A549 (cell line): ENCODE measurements around the gene YAF2. TPM values are rescaled to one million over a fixed set of nuclear protein-coding genes. Genes with fewer than 3 reads are reported as not detected.

Source experiments
- ATAC-seq, 2 experiments: fragments of 200-7000 bp in 1 of 2; fragments of >200 bp in 1 of 2; cut with Nextera tagmentation in 1 of 2; cut with Tn5 transposase in 1 of 2; 3 replicates each; pipeline versions ENCODE4 v1.8.0 to v1.9.1; 2018 to 2020; ENCODE audit warnings: mild to moderate bottlenecking in 1 of 2, moderate library complexity in 1 of 2
- CTCF ChIA-PET: fragments of 300-600 bp; sonication (Branson Sonifier 250); formaldehyde crosslinking; extraction: SDS; loops from one replicate; lab custom pipeline; 2021; ENCODE audit warnings: antibody characterized with exemption, inconsistent platforms; lab: Yijun Ruan, JAX
- POLR2A ChIA-PET: fragments of 350-600 bp; formaldehyde crosslinking; extraction: SDS; loops from one replicate; lab custom pipeline; 2021; ENCODE audit warnings: antibody characterized with exemption, inconsistent platforms; lab: Yijun Ruan, JAX
- DNase-seq, 2 experiments: peaks; one replicate each; pipeline versions ENCODE4 v3.0.0 to v3.0.0-alpha.2; 2011 to 2016; ENCODE audit warnings: low read depth in 1 of 2, low spot score in 1 of 2
- FAIRE-seq: peaks from 2 replicates; lab custom pipeline; 2011; peaks lifted over from hg19 to GRCh38; lab: Jason Lieb, UNC
- H3K27ac ChIP-seq, 2 experiments: fragments of >200 bp; sonication (Bioruptor Twin); formaldehyde crosslinking; 3 replicates each; pipeline ENCODE4 v1.5.1; 2016 to 2017
- H3K4me1 ChIP-seq: fragments of >200 bp; sonication (Bioruptor Twin); formaldehyde crosslinking; 3 replicates; pipeline ENCODE4 v1.6.1; 2016
- H3K4me2 ChIP-seq: fragments of >200 bp; sonication (Bioruptor Twin); formaldehyde crosslinking; 3 replicates; pipeline ENCODE4 v1.6.1; 2016
- H3K4me3 ChIP-seq: fragments of >200 bp; sonication (Bioruptor Twin); formaldehyde crosslinking; 3 replicates; pipeline ENCODE4 v1.5.1; 2016
- H3K9me3 ChIP-seq: fragments of >200 bp; sonication (Bioruptor Twin); formaldehyde crosslinking; 3 replicates; pipeline ENCODE4 v1.6.1; 2016
- BHLHE40 ChIP-seq: IDR thresholded peaks from 2 replicates; pipeline ENCODE4 v1.6.1; 2012; ENCODE audit warnings: low read depth, low read length, inconsistent platforms
- CBX8 ChIP-seq: fragments of 200-600 bp; sonication (generic); IDR thresholded peaks from 2 replicates; pipeline ENCODE4 v1.6.1; 2016
- CHD4 ChIP-seq: fragments of 200-600 bp; sonication (generic); IDR thresholded peaks from 2 replicates; pipeline ENCODE4 v1.6.1; 2016; ENCODE audit warnings: antibody characterized with exemption, mild to moderate bottlenecking, borderline replicate concordance
- GATA3 ChIP-seq: IDR thresholded peaks from 2 replicates; pipeline ENCODE4 v1.6.1; 2012; ENCODE audit warnings: borderline replicate concordance
- HEYL ChIP-seq: fragments of 250-450 bp; sonication (Bioruptor Pico); IDR thresholded peaks from 2 replicates; pipeline ENCODE4 v1.8.0; 2021; ENCODE audit warnings: mild to moderate bottlenecking, moderate library complexity
- HOXA7 ChIP-seq: fragments of 250-450 bp; sonication (Bioruptor Pico); IDR thresholded peaks from 2 replicates; pipeline ENCODE4 v1.5.0; 2020; ENCODE audit warnings: mild to moderate bottlenecking, moderate library complexity
- JUN ChIP-seq, 2 experiments: fragments of >200 bp; sonication (Bioruptor Twin); formaldehyde crosslinking; IDR thresholded peaks; 2 replicates in 1 of 2; 3 replicates in 1 of 2; pipeline ENCODE4 v1.6.1; 2016 to 2017
- KDM1A ChIP-seq: fragments of 200-600 bp; sonication (generic); IDR thresholded peaks from 2 replicates; pipeline ENCODE4 v1.6.1; 2016; ENCODE audit warnings: low read depth, mild to moderate bottlenecking
- KDM5A ChIP-seq: fragments of 200-600 bp; sonication (generic); IDR thresholded peaks from 2 replicates; pipeline ENCODE4 v1.6.1; 2016; ENCODE audit warnings: antibody characterized with exemption, mild to moderate bottlenecking
- MAZ ChIP-seq: fragments of 150-350 bp; IDR thresholded peaks from 2 replicates; pipeline ENCODE4 v1.6.1; 2014; ENCODE audit warnings: antibody characterized with exemption, low read depth, low read length, borderline replicate concordance
- NFE2L2 ChIP-seq: fragments of 150-350 bp; conservative IDR thresholded peaks from 2 replicates; pipeline ENCODE4 v1.6.1; 2014; ENCODE audit warnings: low read length
- NR3C1 ChIP-seq: fragments of >200 bp; sonication (Bioruptor Twin); formaldehyde crosslinking; IDR thresholded peaks from 3 replicates; pipeline ENCODE4 v1.6.1; 2017
- POLR2A ChIP-seq: IDR thresholded peaks from 2 replicates; pipeline ENCODE4 v1.6.1; 2012; ENCODE audit warnings: mild to moderate bottlenecking, low read length
- REST ChIP-seq: fragments of 200-600 bp; sonication (generic); IDR thresholded peaks from 2 replicates; pipeline ENCODE4 v1.6.1; 2016; ENCODE audit warnings: antibody characterized with exemption, mild to moderate bottlenecking, moderate library complexity
- SREBF2 ChIP-seq: fragments of 450-650 bp; IDR thresholded peaks from 2 replicates; pipeline ENCODE4 v1.6.1; 2014; ENCODE audit warnings: mild to moderate bottlenecking, moderate library complexity
- TFCP2L1 ChIP-seq: fragments of 250-450 bp; sonication (Bioruptor Pico); IDR thresholded peaks from 2 replicates; pipeline ENCODE4 v1.5.0; 2021; ENCODE audit warnings: mild to moderate bottlenecking
- TP53 ChIP-seq: fragments of 250-450 bp; sonication (Bioruptor Pico); IDR thresholded peaks from 2 replicates; pipeline ENCODE4 v1.5.0; 2021; ENCODE audit warnings: mild to moderate bottlenecking, moderate library complexity
- ZC3H11A ChIP-seq: fragments of 450-650 bp; IDR thresholded peaks from 2 replicates; pipeline ENCODE4 v1.6.1; 2014; ENCODE audit warnings: antibody characterized with exemption, mild to moderate bottlenecking
- ZFP36 ChIP-seq: fragments of 450-650 bp; IDR thresholded peaks from 2 replicates; pipeline ENCODE4 v1.6.1; 2014; ENCODE audit warnings: borderline replicate concordance; ENCODE audit not compliant: partially characterized antibody
- ZNF302 ChIP-seq: fragments of 250-450 bp; sonication (Bioruptor Pico); IDR thresholded peaks from 2 replicates; pipeline ENCODE4 v1.9.0; 2021; ENCODE audit warnings: inconsistent platforms, mild to moderate bottlenecking, moderate library complexity
- ZSCAN20 ChIP-seq: fragments of 250-450 bp; sonication (Bioruptor Pico); IDR thresholded peaks from 2 replicates; pipeline ENCODE4 v1.8.0; 2022; ENCODE audit warnings: mild to moderate bottlenecking, moderate library complexity
- WGBS: methylation state at CpG from one replicate; pipeline ENCODE4 v1.1.6; 2017; ENCODE audit errors: missing lambda C conversion rate; 5-methylcytosine and 5-hydroxymethylcytosine counted together
- polyA plus RNA-seq, 4 experiments: library from polyadenylated mRNA; depleted of rRNA in 3 of 4; stranded (reverse); fragments of >200 nt; fragmentation: RNase III in 1 of 4; extraction: RNeasy Plus Mini Kit Qiagen cat#74134 plus additional on column Dnase treatment in 1 of 4; gene quantifications; 2 replicates in 3 of 4; 3 replicates in 1 of 4; pipeline ENCODE4 v1.2.3, GENCODE V29; 2011 to 2017
- TF ChIP-seq, protein P1 (sequence below): IDR thresholded peaks from 2 replicates; pipeline ENCODE4 v1.6.1; 2012
- TF ChIP-seq, protein P2 (sequence below): IDR thresholded peaks from 2 replicates; pipeline ENCODE4 v1.6.1; 2012

The YAF2 gene
- polyA plus RNA-seq, 2 of the 4 experiments (the other 2 are of a cell fraction) = 21.5 to 49.2 TPM

DNA sequence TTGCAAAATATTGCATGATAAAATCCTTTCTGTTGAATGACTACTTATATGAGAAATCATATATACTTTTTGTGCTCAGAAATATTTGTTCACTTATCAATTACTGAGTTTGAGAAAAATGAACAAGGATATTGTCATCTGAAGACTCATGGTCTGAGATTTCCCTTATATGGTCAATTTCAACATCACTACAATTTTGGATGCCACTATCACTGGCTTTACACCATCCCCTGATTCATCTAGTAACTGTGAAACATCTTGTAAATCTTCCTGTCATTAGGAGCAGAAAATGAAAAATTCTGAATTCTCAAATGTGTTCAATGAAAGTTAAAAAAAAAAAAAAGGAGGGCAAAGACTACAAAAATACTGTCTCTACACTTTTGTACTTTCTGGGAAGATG is 71.5 kb downstream of the YAF2 start:
- Histone ChIP-seq H3K4me3 (no peak overlapping the region), H3K9me3 (no peaks in the 10 kb centered on the region), H3K27ac (no peak overlapping the region), H3K4me1 (peaks cover 34% of the 10 kb centered on the region), H3K4me2 (no peak overlapping the region)
- CTCF ChIA-PET = interaction anchor here (0.6 kb wide), 1 partner anchor 185 kb away, joined by 3 read pairs; no protein-coding TSS in a partner anchor
- FAIRE-seq = no peak
- POLR2A ChIA-PET = no interaction called here
- no peak for DNase-seq
- ATAC-seq = no peak
- TF ChIP-seq GATA3 (no peak), KDM5A (no peak), TP53 (CRISPR knock-in tag) (no peak), ZC3H11A (no peak), NR3C1 (no peak), CBX8 (no peak), SREBF2 (no peak), BHLHE40 (no peak), REST (no peak), TFCP2L1 (CRISPR knock-in tag) (no peak), KDM1A (no peak), POLR2A (no peak)

DNA sequence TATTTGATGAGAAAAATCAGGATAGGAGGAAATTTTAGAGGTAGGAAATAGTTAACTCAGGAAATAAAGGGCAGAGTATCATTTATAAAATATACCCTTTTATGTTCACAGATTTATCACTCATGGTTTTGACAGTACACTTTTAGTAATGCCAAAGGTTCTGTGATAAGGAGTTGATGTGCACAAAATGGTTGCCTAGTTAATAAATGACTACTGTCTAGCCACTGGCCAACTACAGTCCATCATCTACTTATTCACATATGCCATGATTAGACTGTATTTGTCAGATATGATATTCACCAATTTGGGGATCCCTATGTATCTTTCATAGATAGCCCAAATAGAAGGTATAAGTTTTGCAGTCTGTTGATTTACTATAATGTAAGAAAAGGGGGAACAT is 74.1 kb downstream of the YAF2 start:
- POLR2A ChIA-PET = no interaction called here
- TF ChIP-seq POLR2A (no peak), CHD4 (no peak), HOXA7 (no peak), HEYL (CRISPR knock-in tag) (no peak), ZFP36 (no peak), KDM5A (no peak), ZSCAN20 (CRISPR knock-in tag) (no peak), ZNF302 (CRISPR knock-in tag) (no peak), NFE2L2 (no peak)
- TF ChIP-seq, protein P1, sequence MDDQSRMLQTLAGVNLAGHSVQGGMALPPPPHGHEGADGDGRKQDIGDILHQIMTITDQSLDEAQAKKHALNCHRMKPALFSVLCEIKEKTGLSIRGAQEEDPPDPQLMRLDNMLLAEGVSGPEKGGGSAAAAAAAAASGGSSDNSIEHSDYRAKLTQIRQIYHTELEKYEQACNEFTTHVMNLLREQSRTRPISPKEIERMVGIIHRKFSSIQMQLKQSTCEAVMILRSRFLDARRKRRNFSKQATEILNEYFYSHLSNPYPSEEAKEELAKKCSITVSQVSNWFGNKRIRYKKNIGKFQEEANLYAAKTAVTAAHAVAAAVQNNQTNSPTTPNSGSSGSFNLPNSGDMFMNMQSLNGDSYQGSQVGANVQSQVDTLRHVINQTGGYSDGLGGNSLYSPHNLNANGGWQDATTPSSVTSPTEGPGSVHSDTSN = no peak
- FAIRE-seq (no peak), DNase-seq (peak in 1 of 2 experiments; percentile 46), ATAC-seq (peak; percentile 54 to 76; a peak in 3 of 6 replicates)
- H3K4me3 ChIP-seq = no peak overlapping the region
- peak overlapping the region; percentile 71 for H3K4me2 ChIP-seq
- no peaks in the 10 kb centered on the region for H3K9me3 ChIP-seq
- CTCF ChIA-PET = no interaction called here
- peak overlapping the region; percentile 67 to 69; a peak in 5 of 6 replicates for H3K27ac ChIP-seq
- peaks cover 60% of the 10 kb centered on the region for H3K4me1 ChIP-seq

GRCh38 chr12:42162965-42163364 is 75.1 kb downstream of the YAF2 start:
- Histone ChIP-seq H3K4me3 (no peak overlapping the region), H3K9me3 (no peaks in the 10 kb centered on the region), H3K4me1 (peaks cover 67% of the 10 kb centered on the region), H3K4me2 (peak overlapping the region; percentile 71), H3K27ac (peak overlapping the region; percentile 67 to 81)
- POLR2A ChIA-PET = no interaction called here
- 95% methylated on average over 1 of the region's 1 CpG for WGBS
- CTCF ChIA-PET = interaction anchor here (3.0 kb wide), 1 partner anchor 17 kb away, joined by 10 read pairs; no protein-coding TSS in a partner anchor
- no peak for FAIRE-seq
- TF ChIP-seq ZFP36 = no peak
- no peak for TF ChIP-seq CBX8
- TF ChIP-seq, protein P2, sequence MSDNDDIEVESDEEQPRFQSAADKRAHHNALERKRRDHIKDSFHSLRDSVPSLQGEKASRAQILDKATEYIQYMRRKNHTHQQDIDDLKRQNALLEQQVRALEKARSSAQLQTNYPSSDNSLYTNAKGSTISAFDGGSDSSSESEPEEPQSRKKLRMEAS = no peak
- TF ChIP-seq JUN (IDR thresholded peaks at IDR 0.05) = no peak
- no peak for TF ChIP-seq MAZ
- TF ChIP-seq, all 56 proteins: peak for 0
- ATAC-seq = peak; percentile 27 to 43; a peak in 3 of 6 replicates
- DNase-seq = no peak
